ENCODE measurements around the gene HIF1A. TPM values are rescaled to one million over a fixed set of nuclear protein-coding genes. Genes with fewer than 3 reads are reported as not detected.

HIF1A gene
- total RNA-seq, 1 experiment from 2014 or later, result 135 TPM

DNA sequence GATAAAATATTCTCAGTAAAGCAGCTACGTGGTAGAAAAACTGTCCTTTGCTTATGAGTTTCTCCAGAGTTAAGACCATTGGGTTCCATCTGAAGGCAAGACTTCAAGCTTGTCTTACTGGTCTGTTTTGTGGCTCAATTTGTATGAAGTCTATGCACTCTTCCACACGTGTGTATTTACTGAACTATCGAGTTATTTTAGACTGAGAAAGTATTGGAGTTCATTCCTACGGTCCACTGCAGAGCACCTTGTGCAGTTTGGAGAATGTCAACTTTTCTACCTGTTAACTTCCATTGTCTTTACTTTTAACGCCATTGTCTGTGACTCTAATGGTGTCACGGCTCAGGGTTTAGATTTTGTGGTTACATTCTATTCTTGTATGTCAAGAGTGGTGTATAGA is 3.7 kb downstream of the HIF1A start:
- H3K27me3 ChIP-seq (replicated peaks; ENCODE audit: insufficient read depth, low read depth, low read length, poor library complexity), result no peaks in the 10 kb centered on the region
- no peak overlapping the region for H3K27ac ChIP-seq (ENCODE audit: low read depth, low read length, poor library complexity, severe bottlenecking)
- POLR2A ChIA-PET (ENCODE audit: low non-redundant PET), result no interaction called here

DNA sequence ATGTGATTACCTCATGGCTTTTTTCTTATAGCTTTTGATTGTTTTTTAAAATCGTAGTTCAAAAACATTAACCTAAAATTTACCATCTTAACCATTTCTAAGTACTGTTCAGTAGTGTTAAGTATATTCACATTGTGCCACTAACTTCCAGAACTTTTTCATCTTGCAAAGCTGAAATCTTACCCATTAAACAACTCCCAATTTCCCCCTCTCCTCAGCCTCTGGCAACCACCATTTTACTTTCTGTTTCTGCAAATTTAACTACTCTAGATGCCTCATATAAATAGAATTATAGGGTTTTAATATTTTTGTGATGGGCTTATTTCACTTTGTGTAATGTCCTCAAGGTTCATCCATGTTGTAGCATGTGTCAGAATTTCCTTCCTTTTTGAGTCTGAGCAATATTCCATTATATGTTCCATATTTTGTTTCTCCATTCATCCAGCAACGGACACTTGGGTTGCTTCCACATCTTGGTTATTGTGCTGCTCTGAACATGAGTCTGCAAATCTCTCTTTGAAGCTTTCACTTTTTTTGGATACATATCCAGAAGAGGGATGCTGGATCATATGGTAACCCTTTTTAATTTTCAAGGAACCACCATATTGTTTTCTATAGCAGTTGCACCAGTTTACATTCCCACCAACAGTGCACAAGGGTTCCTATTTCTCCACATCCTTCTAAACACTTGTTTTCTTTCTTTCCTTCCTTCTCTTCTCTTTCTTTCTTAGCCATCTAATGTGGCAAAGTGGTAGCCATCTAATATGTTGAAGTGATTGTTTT is 5.0 kb downstream of the HIF1A start:
- BruUV-seq (replicated peaks), result no TSS peak
- no peak overlapping the region for H3K4me3 ChIP-seq (ENCODE audit: low read depth, low read length, poor library complexity, severe bottlenecking)
- no peaks in the 10 kb centered on the region for H3K9me3 ChIP-seq (ENCODE audit: low read depth, low read length, poor library complexity, severe bottlenecking)
- TF ChIP-seq EZH2 (IDR thresholded peaks at IDR 0.05; ENCODE audit: borderline replicate concordance, low read depth, low read length, poor library complexity, severe bottlenecking), result no peak
- TF ChIP-seq, protein P1, sequence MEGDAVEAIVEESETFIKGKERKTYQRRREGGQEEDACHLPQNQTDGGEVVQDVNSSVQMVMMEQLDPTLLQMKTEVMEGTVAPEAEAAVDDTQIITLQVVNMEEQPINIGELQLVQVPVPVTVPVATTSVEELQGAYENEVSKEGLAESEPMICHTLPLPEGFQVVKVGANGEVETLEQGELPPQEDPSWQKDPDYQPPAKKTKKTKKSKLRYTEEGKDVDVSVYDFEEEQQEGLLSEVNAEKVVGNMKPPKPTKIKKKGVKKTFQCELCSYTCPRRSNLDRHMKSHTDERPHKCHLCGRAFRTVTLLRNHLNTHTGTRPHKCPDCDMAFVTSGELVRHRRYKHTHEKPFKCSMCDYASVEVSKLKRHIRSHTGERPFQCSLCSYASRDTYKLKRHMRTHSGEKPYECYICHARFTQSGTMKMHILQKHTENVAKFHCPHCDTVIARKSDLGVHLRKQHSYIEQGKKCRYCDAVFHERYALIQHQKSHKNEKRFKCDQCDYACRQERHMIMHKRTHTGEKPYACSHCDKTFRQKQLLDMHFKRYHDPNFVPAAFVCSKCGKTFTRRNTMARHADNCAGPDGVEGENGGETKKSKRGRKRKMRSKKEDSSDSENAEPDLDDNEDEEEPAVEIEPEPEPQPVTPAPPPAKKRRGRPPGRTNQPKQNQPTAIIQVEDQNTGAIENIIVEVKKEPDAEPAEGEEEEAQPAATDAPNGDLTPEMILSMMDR (conservative IDR thresholded peaks at IDR 0.05; ENCODE audit: low read depth, low read length), result no peak
- H3K4me1 ChIP-seq (ENCODE audit: insufficient read depth, low read length, poor library complexity, severe bottlenecking), result peaks cover 23% of the 10 kb centered on the region
- no peaks in the 10 kb centered on the region for H3K27me3 ChIP-seq (replicated peaks; ENCODE audit: insufficient read depth, low read depth, low read length, poor library complexity)
- CTCF ChIA-PET, result no interaction called here
- POLR2A ChIA-PET (ENCODE audit: low non-redundant PET), result no interaction called here
- H3K36me3 ChIP-seq (ENCODE audit: insufficient read depth, low read length, poor library complexity, severe bottlenecking), result no peaks in the 10 kb centered on the region
- intact Hi-C loops (cut with micrococcal nuclease; ENCODE audit: unreplicated experiment), result no loop called here
- no peak overlapping the region for H3K27ac ChIP-seq (ENCODE audit: low read depth, low read length, poor library complexity, severe bottlenecking)
- DNase-seq (ENCODE audit: low spot score), result no peak

More for the DNA sequence above, 3.7 kb downstream of the HIF1A start:
- no TSS peak for BruUV-seq (replicated peaks)
- CTCF ChIA-PET, result no interaction called here
- Histone ChIP-seq H3K4me3 (ENCODE audit: low read depth, low read length, poor library complexity, severe bottlenecking) (peak overlapping the region; percentile 93), H3K36me3 (ENCODE audit: insufficient read depth, low read length, poor library complexity, severe bottlenecking) (no peaks in the 10 kb centered on the region), H3K9me3 (ENCODE audit: low read depth, low read length, poor library complexity, severe bottlenecking) (no peaks in the 10 kb centered on the region), H3K4me1 (ENCODE audit: insufficient read depth, low read length, poor library complexity, severe bottlenecking) (peaks cover 26% of the 10 kb centered on the region)
- intact Hi-C loops (cut with micrococcal nuclease; ENCODE audit: unreplicated experiment), result no loop called here
- TF ChIP-seq, protein P1 (conservative IDR thresholded peaks at IDR 0.05; ENCODE audit: low read depth, low read length), result no peak
- TF ChIP-seq EZH2 (IDR thresholded peaks at IDR 0.05; ENCODE audit: borderline replicate concordance, low read depth, low read length, poor library complexity, severe bottlenecking), result no peak
- no peak for DNase-seq (ENCODE audit: low spot score)

DNA sequence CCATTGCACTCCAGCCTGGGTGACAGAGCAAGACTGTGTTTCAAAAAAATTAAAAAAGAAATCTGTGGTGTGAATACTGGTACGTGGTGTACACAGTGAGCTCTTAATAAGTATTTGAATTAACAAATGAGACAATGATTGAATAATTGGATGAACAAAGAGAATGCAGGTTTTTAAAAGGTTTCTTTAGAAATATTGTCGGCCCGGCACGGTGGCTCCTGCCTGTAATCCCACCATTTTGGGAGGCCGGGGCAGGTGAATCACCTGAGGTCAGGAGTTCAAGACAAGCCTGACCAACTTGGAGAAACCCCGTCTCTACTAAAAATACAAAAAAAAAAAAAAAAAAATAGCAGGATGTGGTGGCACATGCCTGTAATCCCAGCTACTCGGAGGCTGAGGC is 6.6 kb downstream of the HIF1A start:
- no peak for TF ChIP-seq EZH2 (IDR thresholded peaks at IDR 0.05; ENCODE audit: borderline replicate concordance, low read depth, low read length, poor library complexity, severe bottlenecking)
- TF ChIP-seq, protein P1 (conservative IDR thresholded peaks at IDR 0.05; ENCODE audit: low read depth, low read length), result no peak
- Histone ChIP-seq H3K4me1 (ENCODE audit: insufficient read depth, low read length, poor library complexity, severe bottlenecking) (peaks cover 23% of the 10 kb centered on the region), H3K36me3 (ENCODE audit: insufficient read depth, low read length, poor library complexity, severe bottlenecking) (no peaks in the 10 kb centered on the region), H3K27ac (ENCODE audit: low read depth, low read length, poor library complexity, severe bottlenecking) (no peak overlapping the region), H3K27me3 (replicated peaks; ENCODE audit: insufficient read depth, low read depth, low read length, poor library complexity) (no peaks in the 10 kb centered on the region), H3K9me3 (ENCODE audit: low read depth, low read length, poor library complexity, severe bottlenecking) (no peaks in the 10 kb centered on the region), H3K4me3 (ENCODE audit: low read depth, low read length, poor library complexity, severe bottlenecking) (no peak overlapping the region)
- intact Hi-C loops (cut with micrococcal nuclease; ENCODE audit: unreplicated experiment), result no loop called here
- ChIA-PET POLR2A (ENCODE audit: low non-redundant PET) (no interaction called here), CTCF (no interaction called here)
- DNase-seq (ENCODE audit: low spot score), result no peak
- no TSS peak for BruUV-seq (replicated peaks)

Measured in A673 (cell line).